K562 (cell line): ENCODE results near the gene FST. TPM values are rescaled to one million over a fixed set of nuclear protein-coding genes. Genes with fewer than 3 reads are reported as not detected.
A peak's percentile ranks its signal among the peaks of the same experiment; 100 is the strongest.

Source experiments
- ATAC-seq: fragments of 200-7000 bp; cut with Tn5 transposase; 3 replicates; pipeline ENCODE4 v1.9.1; 2020; ENCODE audit warnings: moderate library complexity
- BruUV-seq: library from RNA; stranded (reverse); fragments of 400-500 nt; replicated peaks from 2 replicates; lab custom pipeline; 2021; lab: Mats Ljungman, UMichigan
- CTCF ChIA-PET: fragments of 300-600 bp; formaldehyde crosslinking; extraction: SDS; loops from one replicate; lab custom pipeline; 2021; ENCODE audit warnings: low intra/inter-chr PET ratio; lab: Yijun Ruan, JAX
- POLR2A ChIA-PET: fragments of 300-600, 350-650 bp; sonication (Branson Sonifier 250); formaldehyde crosslinking; extraction: SDS; loops from one replicate; lab custom pipeline; 2021; ENCODE audit warnings: antibody characterized with exemption, inconsistent platforms; lab: Yijun Ruan, JAX
- DNase-seq, 4 experiments: peaks; one replicate each; pipeline versions ENCODE4 v3.0.0 to v3.0.0-alpha.2; 2011 to 2018; ENCODE audit warnings: low spot score in 3 of 4, mixed read lengths in 3 of 4; ENCODE audit errors: extremely low read depth in 1 of 4
- FAIRE-seq: peaks from 2 replicates; lab custom pipeline; 2011; peaks lifted over from hg19 to GRCh38; lab: Jason Lieb, UNC
- H2AFZ ChIP-seq: 2 replicates; pipeline ENCODE4 v1.6.0; 2011; ENCODE audit warnings: low read depth, low read length, control low read depth, inconsistent platforms
- H3K27ac ChIP-seq: fragments of 200-600 bp; 3 replicates; pipeline ENCODE4 v1.8.0; 2011; ENCODE audit warnings: low read depth, mild to moderate bottlenecking, control low read depth, inconsistent platforms, low read length, moderate library complexity, mixed read lengths; ENCODE audit errors: extremely low read depth
- H3K27me3 ChIP-seq, 2 experiments: fragments of 300-600 bp in 1 of 2; 2 replicates in 1 of 2; 3 replicates in 1 of 2; pipeline versions ENCODE4 v1.6.0 to v1.8.0; 2011; ENCODE audit warnings: inconsistent platforms in 2 of 2, low read length in 2 of 2, mild to moderate bottlenecking in 1 of 2, mixed read lengths in 1 of 2, moderate library complexity in 1 of 2; ENCODE audit not compliant: control insufficient read depth in 2 of 2, insufficient read depth in 2 of 2
- H3K36me3 ChIP-seq: fragments of 300-600 bp; 3 replicates; pipeline ENCODE4 v1.8.0; 2011; ENCODE audit warnings: mild to moderate bottlenecking, low read length, inconsistent platforms; ENCODE audit not compliant: control insufficient read depth, insufficient read depth
- H3K4me1 ChIP-seq, 2 experiments: fragments of 200-600 bp in 1 of 2; replicated peaks in 1 of 2; 2 replicates in 1 of 2; 3 replicates in 1 of 2; pipeline versions ENCODE4 v1.5.1 to v1.8.0; 2011; ENCODE audit warnings: inconsistent platforms in 2 of 2, low read length in 2 of 2, mild to moderate bottlenecking in 1 of 2, mixed read lengths in 1 of 2, moderate library complexity in 1 of 2; ENCODE audit not compliant: control insufficient read depth in 2 of 2, insufficient read depth in 2 of 2
- H3K4me2 ChIP-seq: 2 replicates; pipeline ENCODE4 v1.6.1; 2011; ENCODE audit warnings: low read length, control low read depth, inconsistent platforms, mixed read lengths; ENCODE audit not compliant: insufficient read depth
- H3K4me3 ChIP-seq: fragments of 200-600 bp; sonication (generic), shearing (Covaris generic); 2 replicates; pipeline ENCODE4 v1.5.1; 2016; ENCODE audit warnings: control low read depth, inconsistent platforms
- H3K79me2 ChIP-seq: fragments of 200-600 bp; 3 replicates; pipeline ENCODE4 v1.8.0; 2011; ENCODE audit warnings: low read length, inconsistent platforms; ENCODE audit not compliant: control insufficient read depth, insufficient read depth
- H3K9ac ChIP-seq, 2 experiments: 2 replicates each; pipeline versions ENCODE4 v1.6.0 to v1.6.1; 2011; ENCODE audit warnings: low read depth in 2 of 2, low read length in 2 of 2, control low read depth in 1 of 2, inconsistent platforms in 1 of 2, mild to moderate bottlenecking in 1 of 2, mixed read lengths in 1 of 2; ENCODE audit not compliant: insufficient read depth in 1 of 2
- H3K9me1 ChIP-seq: one replicate; pipeline ENCODE4 v1.6.0; 2011; ENCODE audit warnings: inconsistent platforms, mild to moderate bottlenecking, low read length, moderate library complexity; ENCODE audit not compliant: control insufficient read depth, insufficient read depth
- H3K9me3 ChIP-seq: replicated peaks from 2 replicates; pipeline ENCODE4 v1.5.1; 2011; ENCODE audit warnings: low read depth, low read length, inconsistent platforms; ENCODE audit not compliant: control insufficient read depth, insufficient read depth
- H4K20me1 ChIP-seq: replicated peaks from 2 replicates; pipeline ENCODE4 v1.6.1; 2011; ENCODE audit warnings: low read length, inconsistent platforms, mixed read lengths; ENCODE audit not compliant: control insufficient read depth, insufficient read depth
- CEBPB ChIP-seq: fragments of 450-650 bp; IDR thresholded peaks from 2 replicates; pipeline ENCODE4 v1.6.1; 2016; ENCODE audit warnings: missing genetic modification characterization, missing compliant biosample characterization
- CEBPG ChIP-seq, 3 experiments: fragments of 200-800 bp in 1 of 3; sonication (Bioruptor generic) in 1 of 3; sonication (generic) in 1 of 3; formaldehyde crosslinking in 1 of 3; IDR thresholded peaks in 2 of 3; conservative IDR thresholded peaks in 1 of 3; 2 replicates each; pipeline versions ENCODE4 v1.6.1 to v1.8.0; 2016 to 2022; ENCODE audit warnings: missing compliant biosample characterization in 2 of 3, missing genetic modification characterization in 2 of 3, mild to moderate bottlenecking in 1 of 3, missing genetic modification reagents in 1 of 3
- CTBP1 ChIP-seq: fragments of 450-650 bp; IDR thresholded peaks from 2 replicates; pipeline ENCODE4 v1.6.1; 2016; ENCODE audit warnings: borderline replicate concordance
- MXI1 ChIP-seq: IDR thresholded peaks from 2 replicates; pipeline ENCODE4 v1.6.1; 2011; ENCODE audit warnings: low read depth, mild to moderate bottlenecking, improper control_type of control experiment, low read length
- RAD21 ChIP-seq, 2 experiments: fragments of 250-450 bp in 1 of 2; fragments of 450-650 bp in 1 of 2; sonication (Bioruptor Pico) in 1 of 2; formaldehyde crosslinking in 1 of 2; IDR thresholded peaks in 1 of 2; conservative IDR thresholded peaks in 1 of 2; 2 replicates each; pipeline versions ENCODE4 v1.4.0 to v1.8.0; 2020 to 2022; ENCODE audit warnings: mild to moderate bottlenecking in 2 of 2, moderate library complexity in 1 of 2
- TAF1 ChIP-seq: IDR thresholded peaks from 2 replicates; pipeline ENCODE4 v1.6.1; 2011; ENCODE audit warnings: mild to moderate bottlenecking, low read length, moderate library complexity; ENCODE audit not compliant: insufficient read depth, control insufficient read depth, severe bottlenecking; ENCODE audit errors: extremely low read depth
- ZNF511 ChIP-seq: sonication (generic); formaldehyde crosslinking; IDR thresholded peaks from 2 replicates; pipeline ENCODE4 v1.8.0; 2022; ENCODE audit warnings: mild to moderate bottlenecking, missing genetic modification reagents
- WGBS: fragments of 100-300 bp; shearing (Covaris generic); methylation state at CpG from one replicate; pipeline ENCODE4 v1.1.6; 2016; ENCODE audit warnings: low coverage, mixed read lengths; ENCODE audit not compliant: insufficient coverage; ENCODE audit errors: missing lambda C conversion rate; 5-methylcytosine and 5-hydroxymethylcytosine counted together
- in situ Hi-C: fragments of 300-500 bp; cut with MboI; formaldehyde crosslinking; loops from 4 replicates; pipeline ENCODE4 v1.15.0; 2018; ENCODE audit warnings: inconsistent platforms, mixed read lengths
- intact Hi-C: fragments of 100-400 bp; cut with micrococcal nuclease; formaldehyde crosslinking; loops from 2 replicates; pipeline ENCODE4 v1.14.2; 2022
- polyA plus RNA-seq, 8 experiments: library from polyadenylated mRNA; depleted of rRNA in 4 of 8; stranded (reverse) in 5 of 8; unstranded in 3 of 8; fragments of >200 nt; fragmentation: Nextera tagmentation in 2 of 8; fragmentation: Illumina TruSeq in 1 of 8; extraction: Ambion mirVana in 2 of 8; extraction: Trizol in 1 of 8; gene quantifications; 2 replicates each; pipeline versions ENCODE4 v1.2.1 to v1.2.3, GENCODE V29; 2011 to 2014; ENCODE audit warnings: inconsistent platforms in 1 of 8, missing spikeins in 1 of 8
- total RNA-seq, 7 experiments: library from RNA; depleted of rRNA in 6 of 7; stranded (reverse); fragments of >200 nt in 6 of 7; fragmentation: Illumina TruSeq in 2 of 7; extraction: Trizol in 2 of 7; gene quantifications; 2 replicates each; pipeline versions ENCODE4 v1.2.1 to v1.2.3, GENCODE V29; 2011 to 2021; ENCODE audit warnings: low replicate concordance in 1 of 7
- TF ChIP-seq, protein P1 (sequence below), 2 experiments: fragments of 450-650 bp; formaldehyde crosslinking in 1 of 2; IDR thresholded peaks; 2 replicates each; pipeline versions ENCODE4 v1.4.0 to v1.6.1; 2014 to 2020; ENCODE audit warnings: mild to moderate bottlenecking in 2 of 2, borderline replicate concordance in 1 of 2, low read depth in 1 of 2

FST gene
- total and polyA plus RNA-seq, 9 of the 15 experiments (the other 6 are each of a cell fraction or from before 2014, with no cell fraction given), result 0.03 to 0.27 TPM; not detected in 7

- Histone ChIP-seq H3K9ac (0 out of 4 replicates have a peak overlapping the region, but pooled peaks of 1 of the 2 experiments have one; percentile 30), H3K36me3 (no peaks in the 10 kb centered on the region), H4K20me1 (peaks cover 12% of the 10 kb centered on the region), H3K4me3 (no peak overlapping the region), H3K4me1 (peaks cover 0 to 30% of the 10 kb centered on the region in 2 experiments; a peak in 2 of 5 replicates), H2AFZ (peak overlapping the region; percentile 17; the same call in 1 of the 2 replicates), H3K27ac (no peak overlapping the region), H3K27me3 (peaks cover 33 to 38% of the 10 kb centered on the region in 2 experiments), H3K9me3 (no peaks in the 10 kb centered on the region), H3K9me1 (no peaks in the 10 kb centered on the region), H3K79me2 (no peaks in the 10 kb centered on the region), H3K4me2 (peak overlapping the region; percentile 44)
- no TSS peak for BruUV-seq
- intact Hi-C loops (loop anchor here (5.0 kb wide), 2 partner anchors 579 to 734 kb away; no protein-coding TSS in a partner anchor), in situ Hi-C loops (no loop called here)
- DNase-seq, result peak in 3 of 4 experiments; percentile 9 to 44 (median 29)
- ATAC-seq, result peak; percentile 59
- ChIA-PET POLR2A (interaction anchor here (0.6 kb wide), 1 partner anchor 744 kb away, joined by 3 read pairs; no protein-coding TSS in a partner anchor), CTCF (interaction anchor here (0.6 to 0.7 kb wide), 2 partner anchors 198 to 582 kb away, joined by 3 to 4 read pairs; no protein-coding TSS in a partner anchor)
- WGBS, result 21% methylated on average over 31 of the region's 35 CpGs
- FAIRE-seq, result peak; percentile 19
- peak; percentile 36; the same call in 1 of the 2 replicates for TF ChIP-seq CEBPG (CRISPR knock-in tag; IDR thresholded peaks at IDR 0.05)
- TF ChIP-seq CEBPG (tag; conservative IDR thresholded peaks at IDR 0.05 in 1 of 2, IDR thresholded peaks at IDR 0.05 in 1 of 2), result peak; percentile 57 to 78; a peak in 3 of 4 replicates
- TF ChIP-seq TAF1, result peak; percentile 4
- TF ChIP-seq ZNF511 (CRISPR knock-in tag), result no peak
- TF ChIP-seq, protein P1, sequence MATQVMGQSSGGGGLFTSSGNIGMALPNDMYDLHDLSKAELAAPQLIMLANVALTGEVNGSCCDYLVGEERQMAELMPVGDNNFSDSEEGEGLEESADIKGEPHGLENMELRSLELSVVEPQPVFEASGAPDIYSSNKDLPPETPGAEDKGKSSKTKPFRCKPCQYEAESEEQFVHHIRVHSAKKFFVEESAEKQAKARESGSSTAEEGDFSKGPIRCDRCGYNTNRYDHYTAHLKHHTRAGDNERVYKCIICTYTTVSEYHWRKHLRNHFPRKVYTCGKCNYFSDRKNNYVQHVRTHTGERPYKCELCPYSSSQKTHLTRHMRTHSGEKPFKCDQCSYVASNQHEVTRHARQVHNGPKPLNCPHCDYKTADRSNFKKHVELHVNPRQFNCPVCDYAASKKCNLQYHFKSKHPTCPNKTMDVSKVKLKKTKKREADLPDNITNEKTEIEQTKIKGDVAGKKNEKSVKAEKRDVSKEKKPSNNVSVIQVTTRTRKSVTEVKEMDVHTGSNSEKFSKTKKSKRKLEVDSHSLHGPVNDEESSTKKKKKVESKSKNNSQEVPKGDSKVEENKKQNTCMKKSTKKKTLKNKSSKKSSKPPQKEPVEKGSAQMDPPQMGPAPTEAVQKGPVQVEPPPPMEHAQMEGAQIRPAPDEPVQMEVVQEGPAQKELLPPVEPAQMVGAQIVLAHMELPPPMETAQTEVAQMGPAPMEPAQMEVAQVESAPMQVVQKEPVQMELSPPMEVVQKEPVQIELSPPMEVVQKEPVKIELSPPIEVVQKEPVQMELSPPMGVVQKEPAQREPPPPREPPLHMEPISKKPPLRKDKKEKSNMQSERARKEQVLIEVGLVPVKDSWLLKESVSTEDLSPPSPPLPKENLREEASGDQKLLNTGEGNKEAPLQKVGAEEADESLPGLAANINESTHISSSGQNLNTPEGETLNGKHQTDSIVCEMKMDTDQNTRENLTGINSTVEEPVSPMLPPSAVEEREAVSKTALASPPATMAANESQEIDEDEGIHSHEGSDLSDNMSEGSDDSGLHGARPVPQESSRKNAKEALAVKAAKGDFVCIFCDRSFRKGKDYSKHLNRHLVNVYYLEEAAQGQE (IDR thresholded peaks at IDR 0.05; ENCODE audit: borderline replicate concordance), result peak; percentile 47; the same call in 1 of the 2 replicates
- TF ChIP-seq, protein P1 (CRISPR knock-in tag; IDR thresholded peaks at IDR 0.05; ENCODE audit: low read depth), result no peak
- peak; percentile 22 to 60 for TF ChIP-seq RAD21 (CRISPR knock-in tag; conservative IDR thresholded peaks at IDR 0.05 in 1 of 2, IDR thresholded peaks at IDR 0.05 in 1 of 2)
- TF ChIP-seq MXI1, result no peak
- peak; percentile 91 for TF ChIP-seq CEBPB
- TF ChIP-seq CTBP1, result 0 out of 2 replicates have a peak, but pooled peaks have one; percentile 36
These were observed 2.5 kb downstream of the FST start for GRCh38 chr5:53482717-53483638.
